Measurements from ENCODE around the gene RBM10. TPM values are rescaled to one million over a fixed set of nuclear protein-coding genes. Genes with fewer than 3 reads are reported as not detected.

The RBM10 gene
- total RNA-seq, 1 experiment from 2014 or later: 47.2 TPM

DNA sequence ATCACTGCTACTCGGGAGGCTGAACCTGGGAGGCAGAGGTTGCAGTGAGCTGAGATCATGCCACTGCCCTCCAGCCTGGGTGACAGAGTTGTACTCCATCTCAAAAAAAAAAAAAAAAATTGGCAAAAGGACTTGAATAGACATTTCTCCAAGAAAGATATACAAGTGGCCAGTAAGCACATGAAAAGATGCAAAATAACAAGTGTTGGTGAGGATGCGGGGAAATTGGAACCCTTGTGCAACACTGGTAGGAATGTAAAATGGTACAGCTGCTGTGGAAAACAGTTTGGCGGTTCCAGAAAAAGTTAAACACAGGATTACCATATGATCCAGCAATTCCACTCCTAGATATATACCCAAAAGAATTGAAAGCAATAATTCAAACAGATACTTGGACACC is 19.4 kb downstream of the RBM10 start:
- H3K4me1 Mint-ChIP-seq (ENCODE audit: low read depth, unreplicated experiment): no peaks in the 10 kb centered on the region
- CTCF ChIA-PET: no interaction called here
- no peaks in the 10 kb centered on the region for H3K9me3 Mint-ChIP-seq (ENCODE audit: low read depth, unreplicated experiment)
- no TSS peak for BruUV-seq (replicated peaks)
- H3K27ac Mint-ChIP-seq (ENCODE audit: unreplicated experiment): no peak overlapping the region
- H3K27me3 Mint-ChIP-seq (ENCODE audit: unreplicated experiment): no peaks in the 10 kb centered on the region
- DNase-seq: no peak
- no peak overlapping the region for H3K4me3 Mint-ChIP-seq (ENCODE audit: low read depth, unreplicated experiment)
- H3K36me3 Mint-ChIP-seq (ENCODE audit: insufficient read depth, unreplicated experiment): peaks cover 32% of the 10 kb centered on the region
- TF ChIP-seq CTCF (IDR thresholded peaks at IDR 0.05; ENCODE audit: unreplicated experiment): no peak
- intact Hi-C loops (cut with micrococcal nuclease; ENCODE audit: unreplicated experiment): no loop called here

DNA sequence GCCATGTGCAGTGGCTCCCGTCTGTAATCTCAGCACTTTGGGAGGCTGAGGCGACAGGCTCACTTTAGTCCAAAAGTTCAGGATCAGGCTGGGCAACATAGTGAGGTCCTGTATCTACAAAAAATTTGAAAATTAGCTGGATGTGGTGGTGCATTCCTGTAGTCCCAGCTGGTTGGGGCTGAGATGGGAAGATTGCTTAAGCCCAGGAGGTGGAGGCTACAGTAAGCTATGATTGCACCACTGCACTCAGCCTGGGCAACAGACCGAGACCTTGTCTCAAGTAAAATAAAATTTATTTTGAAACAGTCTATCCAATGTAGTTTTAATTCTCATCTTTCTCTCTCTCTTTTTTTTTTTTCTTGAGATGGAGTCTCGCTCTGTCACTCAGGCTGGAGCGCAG is 21.1 kb downstream of the RBM10 start:
- CTCF ChIA-PET: interaction anchor here (0.6 to 0.7 kb wide), 2 partner anchors 21 to 97 kb away, joined by 3 read pairs; partner anchors contain the start of gene RBM10
- no peak for DNase-seq
- intact Hi-C loops (cut with micrococcal nuclease; ENCODE audit: unreplicated experiment): no loop called here
- no peaks in the 10 kb centered on the region for H3K27me3 Mint-ChIP-seq (ENCODE audit: unreplicated experiment)
- no peaks in the 10 kb centered on the region for H3K9me3 Mint-ChIP-seq (ENCODE audit: low read depth, unreplicated experiment)
- H3K4me1 Mint-ChIP-seq (ENCODE audit: low read depth, unreplicated experiment): no peaks in the 10 kb centered on the region
- no peak for TF ChIP-seq CTCF (IDR thresholded peaks at IDR 0.05; ENCODE audit: unreplicated experiment)
- H3K4me3 Mint-ChIP-seq (ENCODE audit: low read depth, unreplicated experiment): no peak overlapping the region
- BruUV-seq (replicated peaks): no TSS peak
- no peak overlapping the region for H3K27ac Mint-ChIP-seq (ENCODE audit: unreplicated experiment)
- peaks cover 27% of the 10 kb centered on the region for H3K36me3 Mint-ChIP-seq (ENCODE audit: insufficient read depth, unreplicated experiment)

GRCh38 chrX:47168495-47169073 is 23.6 kb downstream of the RBM10 start:
- H3K4me1 Mint-ChIP-seq (ENCODE audit: low read depth, unreplicated experiment): no peaks in the 10 kb centered on the region
- no peaks in the 10 kb centered on the region for H3K9me3 Mint-ChIP-seq (ENCODE audit: low read depth, unreplicated experiment)
- no peaks in the 10 kb centered on the region for H3K27me3 Mint-ChIP-seq (ENCODE audit: unreplicated experiment)
- CTCF ChIA-PET: no interaction called here
- intact Hi-C loops (cut with micrococcal nuclease; ENCODE audit: unreplicated experiment): no loop called here
- no peak overlapping the region for H3K27ac Mint-ChIP-seq (ENCODE audit: unreplicated experiment)
- no peak overlapping the region for H3K4me3 Mint-ChIP-seq (ENCODE audit: low read depth, unreplicated experiment)
- no peak for DNase-seq
- H3K36me3 Mint-ChIP-seq (ENCODE audit: insufficient read depth, unreplicated experiment): peaks cover 22% of the 10 kb centered on the region
- no TSS peak for BruUV-seq (replicated peaks)
- TF ChIP-seq CTCF (IDR thresholded peaks at IDR 0.05; ENCODE audit: unreplicated experiment): no peak

DNA sequence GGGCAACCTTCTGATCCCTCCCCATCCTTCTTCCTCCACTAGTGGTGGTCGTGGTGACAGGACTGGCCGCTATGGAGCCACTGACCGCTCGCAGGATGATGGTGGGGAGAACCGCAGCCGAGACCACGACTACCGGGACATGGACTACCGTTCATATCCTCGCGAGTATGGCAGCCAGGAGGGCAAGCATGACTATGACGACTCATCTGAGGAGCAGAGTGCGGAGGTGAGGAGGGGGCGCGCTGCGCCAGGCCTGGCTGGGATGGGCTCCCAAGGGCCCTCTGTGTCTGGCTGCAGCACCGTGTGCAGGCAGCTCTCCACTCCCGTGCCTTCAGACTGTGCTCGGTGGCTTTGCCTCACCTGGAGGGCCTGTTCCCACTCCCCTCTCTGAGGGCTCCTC is 24.3 kb downstream of the RBM10 start:
- Mint-ChIP-seq H3K27me3 (ENCODE audit: unreplicated experiment) (no peaks in the 10 kb centered on the region), H3K4me1 (ENCODE audit: low read depth, unreplicated experiment) (no peaks in the 10 kb centered on the region), H3K27ac (ENCODE audit: unreplicated experiment) (no peak overlapping the region), H3K36me3 (ENCODE audit: insufficient read depth, unreplicated experiment) (peaks cover 22% of the 10 kb centered on the region), H3K9me3 (ENCODE audit: low read depth, unreplicated experiment) (no peaks in the 10 kb centered on the region), H3K4me3 (ENCODE audit: low read depth, unreplicated experiment) (no peak overlapping the region)
- no peak for DNase-seq
- CTCF ChIA-PET: no interaction called here
- no TSS peak for BruUV-seq (replicated peaks)
- TF ChIP-seq CTCF (IDR thresholded peaks at IDR 0.05; ENCODE audit: unreplicated experiment): no peak
- intact Hi-C loops (cut with micrococcal nuclease; ENCODE audit: unreplicated experiment): no loop called here

All from Calu3 (cell line).